Activated T-helper 1 cell treated with anti-CD3 and anti-CD28 coated beads, Interleukin-12 subunit alpha, Interleukin-12 subunit beta, Interleukin-2, Interleukin-4 antibody, amounts not matched to agents 30 ng/mL and 10 ng/mL and 1 ng/mL, durations not matched to agents 14 hours and 24 hours and 36 hours (primary cell): ENCODE data around the gene SLC25A24. TPM values are rescaled to one million over a fixed set of nuclear protein-coding genes. Genes with fewer than 3 reads are reported as not detected.

ENCODE experiments used
- DNase-seq: peaks from one replicate; pipeline ENCODE4 v3.0.0; 2021; ENCODE audit warnings: low spot score
- H3K27ac Mint-ChIP-seq: one replicate; pipeline ENCODE4 v1.8.0; 2021; ENCODE audit warnings: mild to moderate bottlenecking, mixed read lengths
- H3K27me3 Mint-ChIP-seq: one replicate; pipeline ENCODE4 v1.8.0; 2022; ENCODE audit warnings: mild to moderate bottlenecking, moderate library complexity, mixed read lengths; ENCODE audit not compliant: insufficient read depth
- H3K36me3 Mint-ChIP-seq: one replicate; pipeline ENCODE4 v1.8.0; 2021; ENCODE audit warnings: low read depth, mixed read lengths
- H3K4me1 Mint-ChIP-seq: one replicate; pipeline ENCODE4 v1.8.0; 2021; ENCODE audit warnings: low read depth, mixed read lengths
- H3K4me3 Mint-ChIP-seq: one replicate; pipeline ENCODE4 v1.8.0; 2021; ENCODE audit warnings: mild to moderate bottlenecking, moderate library complexity, mixed read lengths
- H3K9me3 Mint-ChIP-seq: one replicate; pipeline ENCODE4 v1.8.0; 2021; ENCODE audit warnings: mixed read lengths
- intact Hi-C: fragments of 100-400 bp; cut with micrococcal nuclease; formaldehyde crosslinking; loops from one replicate; pipeline ENCODE4 v1.15.1; 2024
- total RNA-seq: library from RNA; stranded (reverse); gene quantifications from 2 replicates; pipeline ENCODE4 v1.2.3, GENCODE V29; 2022

SLC25A24 gene
- total RNA-seq, 1 donor from 2014 or later: 14.6 TPM

DNA sequence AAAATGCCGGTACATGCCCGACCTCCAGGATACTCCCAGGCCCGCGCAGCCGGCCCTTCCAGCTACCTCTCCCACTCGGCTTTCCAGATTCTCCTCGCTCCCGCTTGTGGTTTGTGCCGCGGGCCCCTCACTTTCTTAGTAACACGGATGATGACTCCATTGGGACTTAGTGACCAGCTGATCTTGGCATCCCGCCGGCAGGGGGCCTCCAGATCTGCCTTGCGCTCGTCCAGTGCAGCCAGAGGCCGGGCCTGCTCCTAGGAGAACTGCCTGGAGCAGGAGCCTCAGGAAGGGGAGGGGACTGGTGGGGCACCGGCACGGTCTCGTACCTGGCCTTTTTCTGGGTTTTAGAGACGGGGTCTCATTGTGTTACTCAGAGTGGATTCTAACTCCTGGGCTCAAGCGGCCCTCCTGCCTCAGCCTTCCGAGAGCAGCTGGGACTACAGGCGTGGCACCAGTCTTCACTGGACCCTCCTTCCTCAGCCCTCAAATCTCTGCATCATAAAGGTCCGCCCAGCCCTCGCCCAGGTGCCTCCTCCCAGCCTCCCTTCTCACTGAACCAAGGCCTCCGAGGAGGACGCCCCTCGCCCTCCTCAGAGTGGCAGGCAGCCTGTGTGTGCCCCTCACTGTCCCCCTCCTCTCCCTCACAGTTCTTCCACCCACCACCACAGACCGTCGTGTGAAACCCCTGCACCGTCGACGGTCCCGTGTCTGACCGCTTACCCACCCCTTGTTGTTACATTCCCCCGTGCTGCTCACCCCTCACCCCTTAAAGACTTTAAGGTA, 78.6 kb downstream of the SLC25A24 start:
- intact Hi-C loops: no loop called here
- no peak overlapping the region for H3K4me3 Mint-ChIP-seq
- no peaks in the 10 kb centered on the region for H3K9me3 Mint-ChIP-seq
- H3K27me3 Mint-ChIP-seq: peaks cover 16% of the 10 kb centered on the region
- no peak for DNase-seq
- H3K36me3 Mint-ChIP-seq: no peaks in the 10 kb centered on the region
- peaks cover 5% of the 10 kb centered on the region for H3K4me1 Mint-ChIP-seq
- H3K27ac Mint-ChIP-seq: no peak overlapping the region

DNA sequence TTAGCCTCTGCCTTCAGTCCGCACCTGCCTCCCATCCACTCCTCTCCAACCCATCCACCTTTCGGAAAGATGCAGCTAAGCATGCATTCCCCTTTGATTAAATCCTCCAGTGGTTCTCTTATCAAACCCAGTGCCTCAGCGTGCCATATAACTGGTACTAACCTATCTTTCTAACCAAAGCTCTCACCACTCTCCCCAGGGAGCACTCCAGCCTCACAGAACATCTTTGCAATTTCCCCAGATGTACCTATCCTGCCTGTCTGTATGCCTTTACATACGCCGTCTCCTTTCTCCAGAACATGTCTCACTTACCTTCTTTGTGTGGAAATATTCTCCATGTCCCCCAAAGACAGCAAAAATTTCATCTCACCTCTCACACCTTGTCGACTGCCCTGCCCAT, 80.0 kb downstream of the SLC25A24 start:
- intact Hi-C loops: no loop called here
- no peak for DNase-seq
- Mint-ChIP-seq H3K27ac (no peak overlapping the region), H3K27me3 (peaks cover 16% of the 10 kb centered on the region), H3K4me3 (no peak overlapping the region), H3K9me3 (no peaks in the 10 kb centered on the region), H3K4me1 (peaks cover 5% of the 10 kb centered on the region), H3K36me3 (no peaks in the 10 kb centered on the region)

DNA sequence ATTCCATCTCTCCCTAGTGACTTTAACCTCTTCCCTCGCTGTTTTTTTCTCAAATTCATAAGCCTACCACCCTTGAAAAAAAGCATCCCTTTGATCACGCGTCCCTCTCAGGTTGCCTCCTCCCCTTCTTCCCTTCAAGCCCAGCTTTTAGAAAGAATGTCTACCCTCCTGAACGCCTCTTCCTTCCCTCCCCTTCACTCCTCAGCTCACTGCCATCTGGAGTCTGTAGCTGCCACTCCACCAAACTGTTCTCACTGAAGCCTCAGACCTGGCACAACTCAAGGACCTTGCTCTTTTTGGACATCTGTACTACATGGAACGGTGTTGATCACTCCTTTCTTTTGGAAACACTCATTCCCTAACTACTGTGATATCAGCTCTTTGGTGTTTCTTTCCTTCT, 80.6 kb downstream of the SLC25A24 start:
- intact Hi-C loops: no loop called here
- Mint-ChIP-seq H3K4me1 (peaks cover 5% of the 10 kb centered on the region), H3K9me3 (no peaks in the 10 kb centered on the region), H3K4me3 (no peak overlapping the region), H3K27me3 (peaks cover 16% of the 10 kb centered on the region), H3K36me3 (no peaks in the 10 kb centered on the region), H3K27ac (no peak overlapping the region)
- no peak for DNase-seq

DNA sequence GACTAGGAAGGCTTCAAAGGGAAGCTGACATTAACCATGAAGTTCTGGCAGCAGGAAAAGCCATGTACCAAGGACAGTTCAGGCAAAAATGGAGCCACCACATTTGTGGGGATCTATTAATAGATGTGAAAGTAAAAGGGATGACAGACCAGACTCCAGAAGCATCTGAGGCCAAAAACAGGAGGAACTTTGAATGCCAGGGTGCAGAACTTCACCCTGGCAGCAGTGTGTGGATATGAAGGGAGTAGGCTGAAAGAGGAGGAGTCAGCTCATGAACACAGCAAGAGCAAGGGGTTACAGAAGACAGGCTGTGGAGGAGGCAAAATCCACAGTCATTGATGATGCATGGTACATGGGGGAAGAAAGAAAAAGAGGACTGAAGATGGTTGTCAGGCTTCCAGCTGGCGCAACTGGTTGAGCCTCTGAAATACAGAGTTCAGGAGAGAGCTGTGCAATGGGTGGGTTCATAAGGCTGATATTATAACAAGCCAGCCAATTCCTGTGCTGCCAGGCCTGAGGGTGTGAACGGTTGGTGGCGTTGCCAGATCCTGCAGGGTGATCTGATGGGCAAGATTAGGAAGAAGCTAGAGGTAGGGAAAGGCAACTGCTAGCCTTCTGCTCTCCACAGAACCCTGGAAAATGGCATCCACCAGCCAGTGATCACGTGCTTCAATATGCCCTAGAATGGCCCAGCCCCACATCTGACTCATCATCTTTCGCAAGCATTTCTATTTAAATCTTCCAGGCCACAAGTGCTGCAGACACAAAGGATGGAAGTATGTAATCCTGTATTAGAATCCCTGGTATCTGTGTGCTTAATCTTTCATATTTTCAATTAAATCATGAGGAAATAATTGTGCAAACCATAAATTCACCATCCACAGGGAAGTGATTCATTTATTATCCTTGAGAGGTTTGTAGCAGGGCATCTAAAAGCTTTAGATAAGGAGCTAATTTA, 81.9 kb downstream of the SLC25A24 start:
- Mint-ChIP-seq H3K4me1 (peaks cover 5% of the 10 kb centered on the region), H3K27ac (no peak overlapping the region), H3K4me3 (no peak overlapping the region), H3K36me3 (no peaks in the 10 kb centered on the region), H3K27me3 (peaks cover 16% of the 10 kb centered on the region), H3K9me3 (no peaks in the 10 kb centered on the region)
- intact Hi-C loops: no loop called here
- no peak for DNase-seq

DNA sequence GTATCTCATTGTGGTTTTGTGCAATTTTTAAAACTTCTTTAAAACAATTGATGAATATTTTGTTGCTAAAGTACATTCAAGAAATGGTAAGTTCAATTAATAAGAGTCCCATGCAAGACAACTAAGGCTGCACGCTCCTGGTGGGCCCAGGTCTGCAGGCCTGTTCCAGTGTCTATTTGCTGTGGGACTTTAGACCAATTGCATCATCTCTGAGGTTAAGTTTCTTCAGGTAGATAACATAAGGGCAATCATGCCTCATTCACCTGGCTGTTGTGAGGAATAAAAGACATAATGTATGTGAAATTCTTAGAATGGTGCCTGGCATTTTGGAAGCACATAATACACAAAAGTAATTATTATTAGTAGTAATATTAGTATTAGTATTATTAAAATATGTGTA, 82.9 kb downstream of the SLC25A24 start:
- Mint-ChIP-seq H3K4me1 (peaks cover 5% of the 10 kb centered on the region), H3K27me3 (peaks cover 16% of the 10 kb centered on the region), H3K9me3 (no peaks in the 10 kb centered on the region), H3K4me3 (no peak overlapping the region), H3K27ac (no peak overlapping the region), H3K36me3 (no peaks in the 10 kb centered on the region)
- no peak for DNase-seq
- intact Hi-C loops: no loop called here

DNA sequence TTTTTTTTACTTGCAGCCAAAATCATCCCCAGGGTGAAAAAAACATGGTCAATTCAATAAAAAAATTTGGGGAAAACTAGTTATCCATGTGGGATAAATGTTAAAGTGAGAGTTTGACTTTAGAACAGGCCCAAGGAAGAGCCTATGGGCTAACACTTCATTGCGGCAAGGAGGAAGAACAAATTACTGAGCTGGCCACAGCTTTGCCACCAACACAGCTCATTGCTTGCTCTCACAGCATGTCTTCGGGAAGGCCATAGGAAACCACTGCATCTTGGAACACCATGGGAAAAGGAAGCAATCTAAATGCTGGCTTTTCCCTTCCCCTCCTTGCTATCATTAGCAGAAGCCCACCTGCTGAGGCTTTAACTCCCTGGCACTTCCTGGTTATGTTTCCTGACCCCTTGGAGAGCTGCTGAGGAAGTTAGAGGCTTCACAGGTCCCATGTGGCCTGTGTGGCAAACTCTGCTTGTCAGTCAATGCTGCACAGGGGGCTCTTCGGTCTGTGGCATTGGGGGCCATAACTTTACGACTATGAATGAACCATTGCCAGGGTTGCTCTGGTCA, 86.0 kb downstream of the SLC25A24 start:
- H3K27ac Mint-ChIP-seq: no peak overlapping the region
- intact Hi-C loops: no loop called here
- H3K36me3 Mint-ChIP-seq: no peaks in the 10 kb centered on the region
- no peak overlapping the region for H3K4me3 Mint-ChIP-seq
- peaks cover 8% of the 10 kb centered on the region for H3K27me3 Mint-ChIP-seq
- DNase-seq: no peak
- no peaks in the 10 kb centered on the region for H3K9me3 Mint-ChIP-seq
- peaks cover 5% of the 10 kb centered on the region for H3K4me1 Mint-ChIP-seq

DNA sequence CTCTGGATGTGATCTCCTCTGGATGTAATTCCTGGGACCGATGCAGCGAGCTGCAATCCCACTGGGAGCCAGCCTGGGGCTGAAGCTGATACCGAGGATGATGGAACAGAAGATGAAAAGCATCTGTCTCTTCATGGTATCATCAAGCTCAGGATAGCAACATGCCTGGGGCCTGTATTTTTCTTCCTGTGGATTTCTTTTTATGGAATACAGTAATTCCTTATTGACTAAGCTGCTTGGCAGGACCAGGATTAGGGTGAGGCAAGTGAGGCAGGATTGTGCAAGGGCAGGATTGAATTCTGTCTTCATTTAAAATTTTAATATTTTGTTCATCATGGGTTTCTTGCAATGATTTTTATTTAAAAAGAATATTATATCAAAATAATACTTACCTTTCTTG, 86.6 kb downstream of the SLC25A24 start:
- H3K36me3 Mint-ChIP-seq: no peaks in the 10 kb centered on the region
- H3K4me1 Mint-ChIP-seq: peaks cover 5% of the 10 kb centered on the region
- H3K9me3 Mint-ChIP-seq: no peaks in the 10 kb centered on the region
- intact Hi-C loops: no loop called here
- no peak overlapping the region for H3K27ac Mint-ChIP-seq
- no peak for DNase-seq
- peaks cover 8% of the 10 kb centered on the region for H3K27me3 Mint-ChIP-seq
- no peak overlapping the region for H3K4me3 Mint-ChIP-seq

DNA sequence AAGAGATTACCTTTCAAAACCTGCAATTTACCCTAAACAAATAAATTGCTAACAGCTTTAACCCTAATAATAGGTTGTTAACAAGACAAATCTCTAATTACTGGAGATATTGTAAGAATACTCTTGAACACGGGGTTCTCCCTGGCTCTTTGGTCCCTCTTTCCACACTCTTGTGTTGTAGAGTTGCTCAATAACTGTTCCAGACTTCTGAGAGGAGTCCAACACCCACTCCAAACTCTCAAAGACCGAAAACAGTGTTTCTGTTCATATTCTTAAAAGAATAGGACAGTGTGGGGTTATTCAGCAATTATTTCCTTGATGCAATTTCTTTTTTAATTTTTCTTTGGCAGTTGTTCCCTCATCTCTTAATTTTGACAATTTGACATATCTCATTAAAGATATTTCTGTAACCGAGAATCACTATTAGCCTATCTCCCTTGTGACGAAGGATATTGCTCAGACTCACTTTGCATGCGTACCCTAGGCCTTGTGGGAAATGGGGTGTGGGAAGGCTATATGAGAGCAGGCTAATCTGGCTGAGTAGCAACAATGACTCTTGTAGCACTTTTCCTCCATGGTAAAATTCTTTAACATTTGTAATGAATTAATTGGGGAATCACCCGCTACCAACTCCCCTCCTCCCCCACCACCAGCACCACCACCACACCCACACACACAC, 90.7 kb downstream of the SLC25A24 start:
- Mint-ChIP-seq H3K9me3 (peaks cover 5% of the 10 kb centered on the region), H3K36me3 (no peaks in the 10 kb centered on the region), H3K27ac (no peak overlapping the region), H3K4me1 (peaks cover 5% of the 10 kb centered on the region), H3K27me3 (no peaks in the 10 kb centered on the region), H3K4me3 (no peak overlapping the region)
- DNase-seq: no peak
- intact Hi-C loops: no loop called here

DNA sequence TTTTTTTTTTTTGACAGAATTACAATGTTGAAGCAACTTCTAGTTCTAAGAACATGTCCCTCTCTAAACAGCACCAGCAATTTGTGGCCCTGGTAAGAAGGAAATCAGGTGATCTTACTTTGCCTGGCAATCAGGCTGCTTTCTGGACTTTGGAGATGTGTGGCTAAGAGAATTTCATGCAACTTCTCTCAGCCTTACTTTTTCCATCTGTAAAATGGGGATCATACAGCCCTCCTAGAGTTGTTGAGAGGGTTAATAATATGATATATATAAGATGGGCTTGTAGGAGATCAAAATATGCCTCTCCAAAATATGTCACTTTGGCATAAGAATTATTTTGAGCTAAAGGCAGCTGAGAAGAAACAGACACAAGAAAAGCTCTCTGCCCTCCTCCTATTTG, 92.0 kb downstream of the SLC25A24 start:
- no peaks in the 10 kb centered on the region for H3K27me3 Mint-ChIP-seq
- H3K36me3 Mint-ChIP-seq: no peaks in the 10 kb centered on the region
- peaks cover 5% of the 10 kb centered on the region for H3K9me3 Mint-ChIP-seq
- intact Hi-C loops: no loop called here
- H3K27ac Mint-ChIP-seq: no peak overlapping the region
- no peak overlapping the region for H3K4me3 Mint-ChIP-seq
- no peak for DNase-seq
- H3K4me1 Mint-ChIP-seq: peaks cover 5% of the 10 kb centered on the region

DNA sequence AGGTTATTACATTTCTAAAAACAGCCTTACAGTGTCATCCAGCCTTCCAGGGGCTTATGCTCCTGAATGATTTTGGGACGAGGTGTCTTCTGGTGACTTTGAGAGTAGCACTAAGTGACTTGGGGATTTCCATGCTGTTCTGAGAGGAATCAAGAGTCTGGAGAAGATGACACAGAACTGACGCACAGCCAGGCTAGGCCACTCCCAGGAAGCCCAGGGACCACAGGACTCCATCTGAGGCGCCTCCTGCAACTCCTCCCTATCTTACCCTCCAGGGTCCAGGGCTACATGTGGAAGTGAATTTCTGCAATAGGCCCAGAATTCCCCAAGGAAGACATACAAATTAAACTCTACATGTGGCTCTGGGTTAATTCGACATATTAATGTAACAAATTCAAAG, 92.5 kb downstream of the SLC25A24 start:
- no peak for DNase-seq
- no peaks in the 10 kb centered on the region for H3K36me3 Mint-ChIP-seq
- H3K4me1 Mint-ChIP-seq: peaks cover 5% of the 10 kb centered on the region
- peaks cover 5% of the 10 kb centered on the region for H3K9me3 Mint-ChIP-seq
- H3K4me3 Mint-ChIP-seq: no peak overlapping the region
- intact Hi-C loops: no loop called here
- peak overlapping the region; percentile 55 for H3K27ac Mint-ChIP-seq
- H3K27me3 Mint-ChIP-seq: no peaks in the 10 kb centered on the region

DNA sequence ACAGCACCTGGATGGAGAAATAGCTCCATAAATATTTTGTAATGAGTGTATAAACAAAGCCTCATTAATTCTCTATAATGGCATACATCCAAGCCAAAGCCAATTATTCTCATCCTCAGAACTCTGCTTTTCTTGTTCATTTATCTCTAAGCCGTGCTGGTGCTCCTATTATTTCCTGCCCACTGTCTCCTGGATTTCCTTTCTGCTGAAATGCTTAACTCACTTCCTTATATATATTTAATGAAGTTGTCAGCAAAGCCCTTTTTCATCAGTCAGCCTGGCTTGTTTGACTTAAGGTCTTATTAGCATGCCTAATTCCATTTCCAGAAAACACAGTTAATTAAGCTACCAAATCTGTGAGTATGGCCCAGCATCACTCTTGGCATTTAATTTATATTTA, 93.4 kb downstream of the SLC25A24 start:
- H3K4me1 Mint-ChIP-seq: peaks cover 5% of the 10 kb centered on the region
- no peak for DNase-seq
- peaks cover 4% of the 10 kb centered on the region for H3K27me3 Mint-ChIP-seq
- H3K4me3 Mint-ChIP-seq: no peak overlapping the region
- no peak overlapping the region for H3K27ac Mint-ChIP-seq
- intact Hi-C loops: no loop called here
- H3K9me3 Mint-ChIP-seq: peaks cover 5% of the 10 kb centered on the region
- no peaks in the 10 kb centered on the region for H3K36me3 Mint-ChIP-seq

DNA sequence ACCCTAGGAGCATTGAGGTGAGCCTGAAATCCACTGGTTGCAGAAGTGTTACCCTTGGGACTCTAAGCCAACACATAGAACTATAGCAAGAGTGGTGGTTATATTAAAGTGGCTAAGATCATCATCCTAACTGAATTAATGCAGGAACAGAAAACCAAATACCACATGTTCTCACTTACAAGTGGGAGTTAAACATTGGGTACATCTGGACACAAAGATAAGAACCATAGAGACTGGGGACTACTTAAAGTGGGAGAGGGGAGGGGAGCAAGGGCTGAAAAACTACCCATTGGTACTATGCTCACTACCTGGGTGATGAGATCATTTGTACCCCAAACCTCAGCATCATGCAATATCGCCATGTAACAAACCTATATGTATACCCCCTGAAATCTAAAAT, 100.0 kb downstream of the SLC25A24 start:
- H3K27ac Mint-ChIP-seq: no peak overlapping the region
- peaks cover 7% of the 10 kb centered on the region for H3K27me3 Mint-ChIP-seq
- H3K4me3 Mint-ChIP-seq: no peak overlapping the region
- no peaks in the 10 kb centered on the region for H3K36me3 Mint-ChIP-seq
- intact Hi-C loops: no loop called here
- peaks cover 5% of the 10 kb centered on the region for H3K4me1 Mint-ChIP-seq
- peaks cover 4% of the 10 kb centered on the region for H3K9me3 Mint-ChIP-seq
- DNase-seq: no peak
